Measurements from ENCODE around the gene CD96.

The CD96 gene

GRCh38 chr3:111636366-111636885 is 94.4 kb downstream of the CD96 start:
- DNase-seq (ENCODE audit: low spot score), result no peak
- ChIA-PET CTCF (no interaction called here), POLR2A (ENCODE audit: low non-redundant PET) (no interaction called here)
- TF ChIP-seq CTCF (conservative IDR thresholded peaks at IDR 0.05; ENCODE audit: low read depth), result no peak
- H3K27ac ChIP-seq, result no peak overlapping the region

- TF ChIP-seq CTCF (conservative IDR thresholded peaks at IDR 0.05; ENCODE audit: low read depth), result no peak
- DNase-seq (ENCODE audit: low spot score), result no peak
- ChIA-PET POLR2A (ENCODE audit: low non-redundant PET) (no interaction called here), CTCF (no interaction called here)
- no peak overlapping the region for H3K27ac ChIP-seq
Measured at GRCh38 chr3:111639316-111639715, 97.3 kb downstream of the CD96 start.

- CTCF ChIA-PET, result interaction anchor here (0.5 kb wide), 1 partner anchor 550 kb away, joined by 3 read pairs; no protein-coding TSS in a partner anchor
- H3K27ac ChIP-seq, result no peak overlapping the region
- TF ChIP-seq CTCF (conservative IDR thresholded peaks at IDR 0.05; ENCODE audit: low read depth), result no peak
- POLR2A ChIA-PET (ENCODE audit: low non-redundant PET), result no interaction called here
- DNase-seq (ENCODE audit: low spot score), result no peak
Measured at GRCh38 chr3:111648991-111649579, 107.1 kb downstream of the CD96 start.

GRCh38 chr3:111650378-111651275 is 108.6 kb downstream of the CD96 start:
- ChIA-PET POLR2A (ENCODE audit: low non-redundant PET) (no interaction called here), CTCF (no interaction called here)
- H3K27ac ChIP-seq, result no peak overlapping the region
- no peak for TF ChIP-seq CTCF (conservative IDR thresholded peaks at IDR 0.05; ENCODE audit: low read depth)
- DNase-seq (ENCODE audit: low spot score), result no peak

GRCh38 chr3:111652492-111653180 is 110.6 kb downstream of the CD96 start:
- CTCF ChIA-PET, result no interaction called here
- no peak for DNase-seq (ENCODE audit: low spot score)
- no peak for TF ChIP-seq CTCF (conservative IDR thresholded peaks at IDR 0.05; ENCODE audit: low read depth)
- no peak overlapping the region for H3K27ac ChIP-seq
- POLR2A ChIA-PET (ENCODE audit: low non-redundant PET), result no interaction called here

GRCh38 chr3:111653766-111654165 is 111.8 kb downstream of the CD96 start:
- TF ChIP-seq CTCF (conservative IDR thresholded peaks at IDR 0.05; ENCODE audit: low read depth), result no peak
- DNase-seq (ENCODE audit: low spot score), result no peak
- ChIA-PET POLR2A (ENCODE audit: low non-redundant PET) (no interaction called here), CTCF (no interaction called here)
- no peak overlapping the region for H3K27ac ChIP-seq
